Spleen (tissue), 11 donors: ENCODE results near the gene TUBB6. TPM values are rescaled to one million over a fixed set of nuclear protein-coding genes. Genes with fewer than 3 reads are reported as not detected.

ENCODE experiments used
- DNase-seq: peaks from one replicate; pipeline ENCODE4 v3.0.0-alpha.2; 2020
- H3K27ac ChIP-seq, 8 donors: fragments of 200-600 bp; sonication (generic) in 7 of 8; 1 replicate in 4 of 8; 2 replicates in 4 of 8; pipeline versions ENCODE4 v1.5.0 to v1.8.0; 2016 to 2021; ENCODE audit warnings: inconsistent platforms in 4 of 8, mild to moderate bottlenecking in 4 of 8, moderate library complexity in 1 of 8
- H3K27me3 ChIP-seq, 7 donors: fragments of 200-600 bp; sonication (generic) in 6 of 7; replicated peaks in 1 of 7; 1 replicate in 4 of 7; 2 replicates in 3 of 7; pipeline versions ENCODE4 v1.5.0 to v1.8.0; 2016 to 2021; ENCODE audit warnings: inconsistent platforms in 3 of 7, mild to moderate bottlenecking in 1 of 7
- H3K36me3 ChIP-seq, 6 donors: fragments of 200-600 bp; sonication (generic) in 5 of 6; 1 replicate in 4 of 6; 2 replicates in 2 of 6; pipeline versions ENCODE4 v1.5.0 to v1.8.0; 2016 to 2021; ENCODE audit warnings: inconsistent platforms in 2 of 6
- H3K4me1 ChIP-seq, 6 donors: fragments of 200-600 bp; sonication (generic) in 5 of 6; 1 replicate in 3 of 6; 2 replicates in 3 of 6; pipeline versions ENCODE4 v1.5.0 to v1.8.0; 2016 to 2021; ENCODE audit warnings: inconsistent platforms in 3 of 6
- H3K4me3 ChIP-seq, 8 donors: fragments of 200-600 bp; sonication (generic) in 7 of 8; 1 replicate in 4 of 8; 2 replicates in 4 of 8; pipeline versions ENCODE4 v1.5.0 to v1.8.0; 2016 to 2021; ENCODE audit warnings: inconsistent platforms in 4 of 8, mild to moderate bottlenecking in 4 of 8, moderate library complexity in 2 of 8
- H3K9me3 ChIP-seq, 8 donors: fragments of 200-600 bp; sonication (generic) in 7 of 8; 1 replicate in 4 of 8; 2 replicates in 4 of 8; pipeline versions ENCODE4 v1.5.0 to v1.8.0; 2016 to 2021; ENCODE audit warnings: inconsistent platforms in 4 of 8
- CTCF ChIP-seq, 11 experiments: fragments of 200-600 bp in 7 of 11; fragments of 450-650 bp in 4 of 11; sonication (generic) in 4 of 11; IDR thresholded peaks in 8 of 11; conservative IDR thresholded peaks in 3 of 11; 1 replicate in 7 of 11; 2 replicates in 4 of 11; pipeline versions ENCODE4 v1.4.0 to v1.8.0; 2016 to 2021; ENCODE audit warnings: antibody characterized with exemption in 11 of 11, inconsistent platforms in 4 of 11, mild to moderate bottlenecking in 1 of 11
- POLR2A ChIP-seq, 3 donors: fragments of 450-650 bp; IDR thresholded peaks; one replicate each; pipeline ENCODE4 v1.5.1; 2017; ENCODE audit warnings: antibody characterized with exemption in 3 of 3, mild to moderate bottlenecking in 1 of 3
- POLR2AphosphoS5 ChIP-seq, 3 donors: sonication (generic); formaldehyde crosslinking; IDR thresholded peaks; one replicate each; pipeline ENCODE4 v1.5.1; 2017; ENCODE audit warnings: antibody characterized with exemption in 3 of 3
- WGBS, 5 donors: extraction: QIAGEN DNeasy Blood & Tissue Kit in 3 of 5; methylation state at CpG; one replicate each; pipeline versions ENCODE4 v1.1.5 to v1.1.7; 2013 to 2018; 5-methylcytosine and 5-hydroxymethylcytosine counted together
- intact Hi-C: fragments of 100-400 bp; cut with DNase I; formaldehyde crosslinking; loops from one replicate; pipeline ENCODE4 v1.15.0; 2023; ENCODE audit warnings: low total_unique reads
- polyA plus RNA-seq, 3 donors: library from polyadenylated mRNA; stranded (reverse); fragments of 200-250 nt; gene quantifications; one replicate each; pipeline ENCODE4 v1.2.1, GENCODE V29; 2013
- small RNA-seq, 4 donors: library from RNA; depleted of rRNA; stranded (forward); fragments of <200 nt; gene quantifications; one replicate each; pipeline ENCODE3, GENCODE V24; 2016
- total RNA-seq, 7 donors: library from RNA; depleted of rRNA in 3 of 7; stranded (reverse); fragments of >200 nt in 3 of 7; fragmentation: NEBNext Ultra II Directional in 4 of 7; extraction: Animal tissue kit (Norgen Biotek cat#: 25700) in 4 of 7; gene quantifications; one replicate each; pipeline versions ENCODE4 v1.1.0 to v1.2.1, GENCODE V29; 2016 to 2021
- donor health status: healthy with polysubstance abuse.
- donor health status: DM: no; HTN: no; CAD: no; lungs with moderate emphysema.
- donor health status: DM: no; HTN: no; CAD: no.
- donor health status: Bipolar disorder and iron deficiency.
- donor health status: healthy.
- donor health status: DM: no; HTN: no; CAD: no.
- donor health status: DM: yes; HTN: yes; CAD: no.

Gene TUBB6
- total and polyA plus RNA-seq, 10 donors, result 29.0 to 65.6 (median 40.3) TPM

- intact Hi-C loops, result no loop called here
- no peak overlapping the region for H3K27ac ChIP-seq
- DNase-seq, result no peak
- H3K4me3 ChIP-seq, result no peak overlapping the region
- H3K9me3 ChIP-seq, result no peaks in the 10 kb centered on the region
- H3K27me3 ChIP-seq, result no peaks in the 10 kb centered on the region
- TF ChIP-seq POLR2AphosphoS5 (IDR thresholded peaks at IDR 0.05) (no peak), POLR2A (IDR thresholded peaks at IDR 0.05) (no peak), CTCF (IDR thresholded peaks at IDR 0.05 in 8 of 11, conservative IDR thresholded peaks at IDR 0.05 in 3 of 11) (no peak)
- peaks cover 0 to 24% (median 8%) of the 10 kb centered on the region in 6 donors for H3K36me3 ChIP-seq
- H3K4me1 ChIP-seq, result peaks cover 9 to 63% (median 42%) of the 10 kb centered on the region in 6 donors
- WGBS, 5 donors, result 65 to 81% (median 72%) methylated on average over 2 of the region's 2 CpGs
Observed at GRCh38 chr18:12373771-12374116, 65.7 kb downstream of the TUBB6 start.

- 85 to 98% (median 94%) methylated on average over 6 of the region's 6 CpGs for WGBS, 5 donors
- TF ChIP-seq POLR2A (IDR thresholded peaks at IDR 0.05), result no peak
- no peak for TF ChIP-seq CTCF (IDR thresholded peaks at IDR 0.05 in 8 of 11, conservative IDR thresholded peaks at IDR 0.05 in 3 of 11)
- no peak for TF ChIP-seq POLR2AphosphoS5 (IDR thresholded peaks at IDR 0.05)
- intact Hi-C loops, result no loop called here
- H3K9me3 ChIP-seq, result no peaks in the 10 kb centered on the region
- H3K27me3 ChIP-seq, result no peaks in the 10 kb centered on the region
- H3K27ac ChIP-seq, result no peak overlapping the region
- H3K4me3 ChIP-seq, result no peak overlapping the region
- peaks cover 0 to 17% (median 3%) of the 10 kb centered on the region in 6 donors for H3K36me3 ChIP-seq
- H3K4me1 ChIP-seq, result peaks cover 9 to 63% (median 42%) of the 10 kb centered on the region in 6 donors
- no peak for DNase-seq
Observed at GRCh38 chr18:12374401-12374800, 66.4 kb downstream of the TUBB6 start.

Small RNA genes within 50 kb of the gene (small RNA-seq; reads per million reads assigned to genes)
- 0 reads per million in 4 donors for gene RNU6-170P

Other genes starting within 250 kb of the TUBB6 start
- not detected for gene ANKRD62, start 214.4 kb upstream of the TUBB6 start, total RNA-seq
- gene ANKRD62, start 214.4 kb upstream of the TUBB6 start, polyA plus RNA-seq, result not detected
- not detected for gene CIDEA, start 53.9 kb upstream of the TUBB6 start, total RNA-seq
- not detected for gene CIDEA, start 53.9 kb upstream of the TUBB6 start, polyA plus RNA-seq
- 10 to 100 TPM; 28.5 to 42.4 (median 35.8) TPM for gene AFG3L2, start 69.0 kb downstream of the TUBB6 start, total RNA-seq
- 10 to 100 TPM; 16.0 to 22.2 (median 17.3) TPM for gene AFG3L2, start 69.0 kb downstream of the TUBB6 start, polyA plus RNA-seq
- 1 to 10 TPM; 2.4 to 5.1 (median 3.5) TPM for gene PRELID3A, start 99.7 kb downstream of the TUBB6 start, total RNA-seq
- 1 to 10 TPM in 2 of 3 donors, under 1 TPM in 1; 0.93 to 2.0 (median 1.1) TPM for gene PRELID3A, start 99.7 kb downstream of the TUBB6 start, polyA plus RNA-seq